ENCODE results near the gene GBP2.

Gene GBP2

GRCh38 chr1:89063094-89063493 lies 62.8 kb downstream of the GBP2 start:
- Histone ChIP-seq H3K27me3 (ENCODE audit: low read depth, low read length) (no peaks in the 10 kb centered on the region), H3K27ac (ENCODE audit: low read length) (peak overlapping the region; percentile 94), H3K36me3 (ENCODE audit: control insufficient read depth in 1 of 2, insufficient read depth in 2 of 2, low read length in 2 of 2) (peaks cover 9 to 14% of the 10 kb centered on the region in 2 donors), H3K4me1 (ENCODE audit: control insufficient read depth in 1 of 2, insufficient read depth in 2 of 2, low read length in 2 of 2) (peaks cover 3 to 12% of the 10 kb centered on the region in 2 donors), H3K9me3 (ENCODE audit: control insufficient read depth in 1 of 2, low read length in 2 of 2) (no peaks in the 10 kb centered on the region), H3K4me3 (ENCODE audit: low read depth in 1 of 2, low read length in 2 of 2) (peak overlapping the region in 1 of 2 donors; percentile 76)

DNA sequence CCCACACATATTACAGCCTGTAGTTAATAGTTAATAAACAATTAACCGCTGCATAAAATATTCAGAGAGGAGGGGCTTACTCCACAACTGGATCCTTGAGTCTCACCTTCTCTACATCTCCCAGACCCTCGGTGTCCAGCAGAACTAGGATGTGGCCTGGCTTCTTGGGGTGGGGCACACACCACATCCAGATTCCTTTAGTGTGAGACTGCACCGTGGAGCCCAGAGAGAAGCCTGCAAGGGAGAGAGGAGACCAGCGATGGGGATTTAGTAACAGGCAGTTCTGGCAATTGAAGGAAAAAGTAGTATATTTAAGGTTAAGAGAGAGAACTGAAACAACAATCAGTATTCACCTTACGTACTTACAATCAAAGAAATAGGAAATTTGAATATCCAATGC lies 65.8 kb downstream of the GBP2 start:
- Histone ChIP-seq H3K36me3 (ENCODE audit: control insufficient read depth in 1 of 2, insufficient read depth in 2 of 2, low read length in 2 of 2) (peaks cover 37 to 43% of the 10 kb centered on the region in 2 donors), H3K4me3 (ENCODE audit: low read depth in 1 of 2, low read length in 2 of 2) (no peak overlapping the region), H3K9me3 (ENCODE audit: control insufficient read depth in 1 of 2, low read length in 2 of 2) (no peaks in the 10 kb centered on the region), H3K27ac (ENCODE audit: low read length) (no peak overlapping the region), H3K27me3 (ENCODE audit: low read depth, low read length) (no peaks in the 10 kb centered on the region), H3K4me1 (ENCODE audit: control insufficient read depth in 1 of 2, insufficient read depth in 2 of 2, low read length in 2 of 2) (peaks cover 3 to 12% of the 10 kb centered on the region in 2 donors)

Data from muscle layer of duodenum (tissue), 2 donors.